ENCODE measurements around the gene PLCB4.

Gene PLCB4

DNA sequence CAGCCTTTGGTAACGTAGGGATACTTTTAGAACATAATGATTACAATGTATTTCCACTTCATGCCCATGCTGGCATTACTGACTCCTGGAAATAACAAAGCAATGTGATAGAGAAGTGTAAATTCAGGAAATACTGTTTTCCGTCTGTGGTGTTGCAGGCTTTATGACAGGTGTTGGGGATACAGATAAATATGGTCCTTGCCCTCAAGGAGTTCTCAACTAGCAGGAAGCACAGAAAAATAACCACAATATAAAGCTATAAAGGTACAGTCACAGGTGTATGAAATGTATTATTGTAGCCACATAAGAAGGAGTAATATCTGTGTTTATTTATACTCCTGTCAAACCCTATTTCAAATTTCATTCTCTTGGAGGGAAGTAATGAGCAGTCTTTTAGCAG is 432.6 kb downstream of the PLCB4 start:
- no peak for TF ChIP-seq POLR2AphosphoS5 (IDR thresholded peaks at IDR 0.05; ENCODE audit: low read depth, low read length)
- no peak for TF ChIP-seq TAF1 (IDR thresholded peaks at IDR 0.05; ENCODE audit: borderline replicate concordance, insufficient read depth, low read length)
- TF ChIP-seq FOXP2 (optimal IDR thresholded peaks at IDR 0.05; ENCODE audit: borderline replicate concordance, extremely low read depth, extremely low read length, insufficient read depth) = no peak
- no peak for TF ChIP-seq SIN3A (IDR thresholded peaks at IDR 0.05; ENCODE audit: borderline replicate concordance, insufficient read depth, low read length)
- no peak for TF ChIP-seq REST (IDR thresholded peaks at IDR 0.05; ENCODE audit: insufficient read depth in 1 of 2, low read depth in 2 of 2, low read length in 2 of 2)

GRCh38 chr20:9503526-9504245 is 434.8 kb downstream of the PLCB4 start:
- TF ChIP-seq POLR2AphosphoS5 (IDR thresholded peaks at IDR 0.05; ENCODE audit: low read depth, low read length) (no peak), FOXP2 (optimal IDR thresholded peaks at IDR 0.05; ENCODE audit: borderline replicate concordance, extremely low read depth, extremely low read length, insufficient read depth) (no peak), TAF1 (IDR thresholded peaks at IDR 0.05; ENCODE audit: borderline replicate concordance, insufficient read depth, low read length) (no peak), SIN3A (IDR thresholded peaks at IDR 0.05; ENCODE audit: borderline replicate concordance, insufficient read depth, low read length) (no peak), REST (IDR thresholded peaks at IDR 0.05; ENCODE audit: insufficient read depth in 1 of 2, low read depth in 2 of 2, low read length in 2 of 2) (no peak)

- TF ChIP-seq FOXP2 (optimal IDR thresholded peaks at IDR 0.05; ENCODE audit: borderline replicate concordance, extremely low read depth, extremely low read length, insufficient read depth) = no peak
- no peak for TF ChIP-seq REST (IDR thresholded peaks at IDR 0.05; ENCODE audit: insufficient read depth in 1 of 2, low read depth in 2 of 2, low read length in 2 of 2)
- no peak for TF ChIP-seq SIN3A (IDR thresholded peaks at IDR 0.05; ENCODE audit: borderline replicate concordance, insufficient read depth, low read length)
- no peak for TF ChIP-seq TAF1 (IDR thresholded peaks at IDR 0.05; ENCODE audit: borderline replicate concordance, insufficient read depth, low read length)
- TF ChIP-seq POLR2AphosphoS5 (IDR thresholded peaks at IDR 0.05; ENCODE audit: low read depth, low read length) = no peak
These were observed 437.5 kb downstream of the PLCB4 start for GRCh38 chr20:9506280-9506821.

GRCh38 chr20:9506964-9507369 is 438.1 kb downstream of the PLCB4 start:
- TF ChIP-seq FOXP2 (optimal IDR thresholded peaks at IDR 0.05; ENCODE audit: borderline replicate concordance, extremely low read depth, extremely low read length, insufficient read depth) (no peak), TAF1 (IDR thresholded peaks at IDR 0.05; ENCODE audit: borderline replicate concordance, insufficient read depth, low read length) (no peak), SIN3A (IDR thresholded peaks at IDR 0.05; ENCODE audit: borderline replicate concordance, insufficient read depth, low read length) (no peak), REST (IDR thresholded peaks at IDR 0.05; ENCODE audit: insufficient read depth in 1 of 2, low read depth in 2 of 2, low read length in 2 of 2) (no peak), POLR2AphosphoS5 (IDR thresholded peaks at IDR 0.05; ENCODE audit: low read depth, low read length) (no peak)

Measured in PFSK-1 (cell line).